GM12891 (cell line): ENCODE measurements around the gene ZNF764.

Experiments used
- POLR2A ChIP-seq: IDR thresholded peaks from 2 replicates; pipeline ENCODE4 v1.6.1; 2011; ENCODE audit warnings: low read depth, low read length, control low read depth
- POLR2AphosphoS5 ChIP-seq: IDR thresholded peaks from 2 replicates; pipeline ENCODE4 v1.6.1; 2011; ENCODE audit warnings: low read depth, low read length, control low read depth
- SPI1 ChIP-seq: IDR thresholded peaks from 2 replicates; pipeline ENCODE4 v1.6.1; 2011; ENCODE audit warnings: low read depth, low read length, control low read depth
- TAF1 ChIP-seq: IDR thresholded peaks from 2 replicates; pipeline ENCODE4 v1.6.1; 2011; ENCODE audit warnings: low read depth, low read length, control low read depth

DNA sequence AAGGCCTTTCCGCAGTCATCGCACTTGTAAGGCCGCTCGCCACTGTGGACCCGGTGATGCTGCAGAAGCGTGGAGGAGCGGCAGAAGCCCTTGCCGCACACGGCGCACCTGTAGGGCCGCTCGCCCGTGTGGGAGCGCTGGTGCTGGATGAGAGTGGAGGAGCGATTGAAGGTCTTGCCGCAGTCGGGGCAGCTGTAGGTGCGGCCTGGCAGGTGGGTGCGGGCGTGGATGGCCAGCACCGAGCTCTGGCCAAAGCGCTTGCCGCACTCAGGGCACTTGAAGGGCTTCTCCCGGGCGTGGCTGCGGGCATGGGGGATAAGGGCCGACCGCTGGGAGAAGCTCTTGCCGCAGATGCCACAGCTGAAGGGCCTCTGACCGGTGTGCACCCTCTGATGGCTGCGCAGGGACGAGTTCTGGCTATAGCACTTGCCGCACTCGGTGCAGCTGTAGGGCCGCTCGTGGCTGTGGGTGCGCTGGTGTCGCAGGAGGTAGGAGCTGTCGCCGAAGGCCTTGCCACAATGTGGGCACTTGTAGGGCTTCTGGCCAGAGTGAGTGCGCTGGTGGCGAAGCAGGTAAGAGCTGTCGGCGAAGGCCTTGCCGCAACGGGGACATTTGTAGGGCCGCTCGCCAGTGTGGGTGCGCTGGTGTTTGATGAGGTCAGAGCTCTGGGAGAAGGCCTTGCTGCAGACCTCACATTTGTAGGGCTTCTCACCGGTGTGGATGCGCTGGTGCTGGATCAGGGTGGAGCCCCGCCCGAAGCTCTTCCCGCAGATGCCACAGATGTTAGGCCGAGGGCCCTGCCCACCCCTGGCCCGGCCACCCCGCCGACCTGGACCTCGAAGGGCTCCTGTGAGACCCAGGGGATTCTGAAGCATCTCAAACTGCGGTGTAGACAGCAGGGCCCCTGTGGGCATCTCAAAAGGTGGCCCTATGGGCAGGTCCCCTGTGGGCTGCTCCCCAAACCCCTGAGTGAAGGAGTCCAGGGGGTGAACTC is 33.3 kb downstream of the ZNF764 start:
- TF ChIP-seq POLR2AphosphoS5, result no peak
- no peak for TF ChIP-seq POLR2A
- no peak for TF ChIP-seq SPI1
- TF ChIP-seq TAF1, result no peak
